Stimulated activated CD8-positive, alpha-beta memory T cell treated with anti-CD3 and anti-CD28 coated beads, Interleukin-12 subunit alpha, Interleukin-12 subunit beta, amount 100 ng/mL, for 4 hours (primary cell): ENCODE results near the gene MATCAP1.

Source experiments
- DNase-seq: peaks from one replicate; pipeline ENCODE4 v3.0.0-alpha.2; 2020; ENCODE audit warnings: low read depth

The MATCAP1 gene

GRCh38 chr16:67128417-67128816 lies 55.3 kb downstream of the MATCAP1 start:
- no peak for DNase-seq
